Naive thymus-derived CD4-positive, alpha-beta T cell (primary cell): ENCODE measurements around the gene ATRAID. TPM values are rescaled to one million over a fixed set of nuclear protein-coding genes. Genes with fewer than 3 reads are reported as not detected.

Experiments used
- ATAC-seq: fragments of 150-1000 bp; cut with Tn5 transposase; 2 replicates; pipeline ENCODE4 v1.10.0; 2021; ENCODE audit warnings: mild to moderate bottlenecking, moderate library complexity
- CTCF ChIA-PET: fragments of 350-600 bp; sonication (Branson Sonifier 250); formaldehyde crosslinking; loops from one replicate; lab custom pipeline; 2021; ENCODE audit warnings: antibody characterized with exemption; lab: Charles Lee
- POLR2A ChIA-PET: fragments of 350-600 bp; sonication (Branson Sonifier 250); formaldehyde crosslinking; loops from one replicate; lab custom pipeline; 2021; ENCODE audit warnings: antibody characterized with exemption, inconsistent platforms; lab: Charles Lee
- DNase-seq, 9 donors: peaks; one replicate each; pipeline versions ENCODE4 v3.0.0 to v3.0.0-alpha.2; 2020 to 2022; ENCODE audit warnings: mixed read lengths in 1 of 9
- H3K27ac ChIP-seq: one replicate; pipeline ENCODE4 v1.7.0; 2013; ENCODE audit warnings: mild to moderate bottlenecking, low read depth, low read length, moderate library complexity
- H3K27me3 ChIP-seq, 2 donors: one replicate each; pipeline ENCODE4 v1.7.0; 2013; ENCODE audit warnings: low read length in 2 of 2, mild to moderate bottlenecking in 2 of 2, moderate library complexity in 2 of 2; ENCODE audit not compliant: control insufficient read depth in 2 of 2, insufficient read depth in 2 of 2
- H3K36me3 ChIP-seq, 3 experiments: 1 replicate in 2 of 3; 2 replicates in 1 of 3; pipeline ENCODE4 v1.7.0; 2013; ENCODE audit warnings: low read length in 3 of 3, mild to moderate bottlenecking in 3 of 3, moderate library complexity in 1 of 3; ENCODE audit not compliant: insufficient read depth in 3 of 3, control insufficient read depth in 2 of 3
- H3K4me1 ChIP-seq, 2 donors: one replicate each; pipeline ENCODE4 v1.7.0; 2013; ENCODE audit warnings: low read length in 2 of 2, mild to moderate bottlenecking in 2 of 2, moderate library complexity in 1 of 2; ENCODE audit not compliant: control insufficient read depth in 2 of 2, insufficient read depth in 2 of 2
- H3K4me3 ChIP-seq: 2 replicates; pipeline ENCODE4 v1.7.0; 2013; ENCODE audit warnings: mild to moderate bottlenecking, low read length
- H3K9me3 ChIP-seq, 3 experiments: 1 replicate in 2 of 3; 2 replicates in 1 of 3; pipeline ENCODE4 v1.7.0; 2013; ENCODE audit warnings: low read length in 3 of 3; ENCODE audit not compliant: control insufficient read depth in 2 of 3
- H3K27ac Mint-ChIP-seq, 9 donors: one replicate each; pipeline ENCODE4 v1.8.0; 2020 to 2022; ENCODE audit warnings: mixed read lengths in 9 of 9, mild to moderate bottlenecking in 8 of 9, moderate library complexity in 5 of 9, inconsistent platforms in 2 of 9
- H3K27me3 Mint-ChIP-seq, 5 donors: one replicate each; pipeline ENCODE4 v1.8.0; 2021 to 2022; ENCODE audit warnings: mixed read lengths in 5 of 5, mild to moderate bottlenecking in 1 of 5
- H3K36me3 Mint-ChIP-seq, 5 donors: one replicate each; pipeline ENCODE4 v1.8.0; 2020 to 2022; ENCODE audit warnings: mixed read lengths in 5 of 5, mild to moderate bottlenecking in 3 of 5, inconsistent platforms in 1 of 5
- H3K4me1 Mint-ChIP-seq, 7 donors: one replicate each; pipeline ENCODE4 v1.8.0; 2020 to 2022; ENCODE audit warnings: mixed read lengths in 7 of 7, mild to moderate bottlenecking in 3 of 7, inconsistent platforms in 1 of 7
- H3K4me3 Mint-ChIP-seq, 10 donors: one replicate each; pipeline ENCODE4 v1.8.0; 2020 to 2022; ENCODE audit warnings: mild to moderate bottlenecking in 10 of 10, mixed read lengths in 10 of 10, moderate library complexity in 6 of 10, inconsistent platforms in 2 of 10
- H3K9me3 Mint-ChIP-seq, 11 donors: one replicate each; pipeline ENCODE4 v1.8.0; 2020 to 2022; ENCODE audit warnings: mixed read lengths in 11 of 11, mild to moderate bottlenecking in 4 of 11, inconsistent platforms in 1 of 11, moderate library complexity in 1 of 11
- intact Hi-C, 2 donors: fragments of 100-400 bp; cut with micrococcal nuclease; formaldehyde crosslinking; loops; one replicate each; pipeline ENCODE4 v1.15.1; 2023
- polyA plus RNA-seq, 2 donors: library from polyadenylated mRNA; unstranded; fragments of 300-500 nt; fragmentation: Illumina TruSeq; gene quantifications; one replicate each; pipeline ENCODE4 v1.2.3, GENCODE V29; 2021
- total RNA-seq, 6 experiments: library from RNA in 5 of 6; stranded (reverse) in 5 of 6; gene quantifications; 1 replicate in 5 of 6; 2 replicates in 1 of 6; pipeline ENCODE4 v1.2.3 and lab custom pipeline; 2021 to 2026

The ATRAID gene
- total and polyA plus RNA-seq, 7 experiments from 2014 or later: 71.0 to 391 (median 102) TPM

GRCh38 chr2:27209621-27210401 is 2.0 kb upstream of the ATRAID start:
- Mint-ChIP-seq H3K4me1 (peaks cover 13 to 42% (median 36%) of the 10 kb centered on the region in 7 donors), H3K36me3 (peaks cover 4 to 38% (median 21%) of the 10 kb centered on the region in 5 donors), H3K4me3 (peak overlapping the region; percentile 21 to 76 (median 60)), H3K9me3 (no peaks in the 10 kb centered on the region), H3K27ac (peak overlapping the region; percentile 10 to 81 (median 72)), H3K27me3 (no peaks in the 10 kb centered on the region)
- Histone ChIP-seq H3K27me3 (no peaks in the 10 kb centered on the region), H3K36me3 (peaks cover 0 to 53% (median 1%) of the 10 kb centered on the region in 3 experiments), H3K9me3 (no peaks in the 10 kb centered on the region), H3K4me1 (peaks cover 9 to 14% of the 10 kb centered on the region in 2 donors), H3K4me3 (no peak overlapping the region), H3K27ac (no peak overlapping the region)
- ATAC-seq: no peak
- intact Hi-C loops: loop anchor here (5.0 to 10.0 kb wide), 6 partner anchors 147 to 685 kb away; partner anchors contain the start of genes BABAM2 (in 1 of the 2), GTF3C2 (in 1 of the 2), IFT172 (in 1 of the 2) and MAPRE3 (in 1 of the 2)
- ChIA-PET CTCF (no interaction called here), POLR2A (no interaction called here)
- no peak for DNase-seq

GRCh38 chr2:27211241-27211942 is 449 bp upstream of the ATRAID start:
- Histone ChIP-seq H3K27me3 (no peaks in the 10 kb centered on the region), H3K27ac (peak overlapping the region; percentile 100), H3K36me3 (peaks cover 0 to 41% (median 0%) of the 10 kb centered on the region in 3 experiments), H3K4me3 (peak overlapping the region; percentile 91), H3K9me3 (no peaks in the 10 kb centered on the region), H3K4me1 (peaks cover 11 to 14% of the 10 kb centered on the region in 2 donors)
- ATAC-seq (no peak), DNase-seq (peak in 3 of 9 donors; percentile 10 to 13 (median 10))
- peaks cover 13 to 45% (median 39%) of the 10 kb centered on the region in 7 donors for H3K4me1 Mint-ChIP-seq
- H3K27ac Mint-ChIP-seq: peak overlapping the region; percentile 92 to 100 (median 97)
- H3K27me3 Mint-ChIP-seq: no peaks in the 10 kb centered on the region
- intact Hi-C loops: loop anchor here (5.0 to 10.0 kb wide), 6 partner anchors 146 to 683 kb away; partner anchors contain the start of genes BABAM2 (in 1 of the 2), GTF3C2 (in 1 of the 2), IFT172 (in 1 of the 2) and MAPRE3 (in 1 of the 2)
- POLR2A ChIA-PET: interaction anchor here (0.6 to 1.9 kb wide), 16 partner anchors 29 to 1178 kb away, joined by 3 to 16 read pairs (median 3); partner anchors contain the start of genes ABHD1, AGBL5, GTF3C2 and OST4
- CTCF ChIA-PET: no interaction called here
- H3K4me3 Mint-ChIP-seq: peak overlapping the region; percentile 89 to 100 (median 96)
- peaks cover 4 to 33% (median 16%) of the 10 kb centered on the region in 5 donors for H3K36me3 Mint-ChIP-seq
- H3K9me3 Mint-ChIP-seq: no peaks in the 10 kb centered on the region

- H3K27me3 Mint-ChIP-seq: no peaks in the 10 kb centered on the region
- intact Hi-C loops: loop anchor here (1.0 to 10.0 kb wide), 18 partner anchors 79 to 866 kb away; partner anchors contain the start of genes KHK (in 2 of the 2), PPM1G (in 2 of the 2), PREB (in 2 of the 2) and ADGRF3 (in 1 of the 2)
- peaks cover 16 to 17% of the 10 kb centered on the region in 2 donors for H3K4me1 ChIP-seq
- peak overlapping the region; percentile 99 to 100 (median 100) for H3K27ac Mint-ChIP-seq
- ATAC-seq (peak; percentile 68), DNase-seq (peak in 6 of 9 donors; percentile 76 to 86 (median 80))
- H3K36me3 Mint-ChIP-seq: peaks cover 4 to 24% (median 11%) of the 10 kb centered on the region in 5 donors
- peak overlapping the region; percentile 89 to 100 (median 99) for H3K4me3 Mint-ChIP-seq
- H3K4me1 Mint-ChIP-seq: peaks cover 23 to 55% (median 47%) of the 10 kb centered on the region in 7 donors
- peaks cover 0 to 26% (median 0%) of the 10 kb centered on the region in 3 experiments for H3K36me3 ChIP-seq
- no peaks in the 10 kb centered on the region for H3K27me3 ChIP-seq
- H3K9me3 ChIP-seq: no peaks in the 10 kb centered on the region
- POLR2A ChIA-PET: interaction anchor here (0.5 to 1.9 kb wide), 22 partner anchors 11 to 472 kb away, joined by 3 to 16 read pairs (median 4); partner anchors contain the start of genes ABHD1, AGBL5, KHK and OST4
- H3K9me3 Mint-ChIP-seq: no peaks in the 10 kb centered on the region
- H3K4me3 ChIP-seq: peak overlapping the region; percentile 91
- H3K27ac ChIP-seq: peak overlapping the region; percentile 100
- CTCF ChIA-PET: no interaction called here
These were observed 1.0 kb downstream of the ATRAID start for GRCh38 chr2:27212626-27213471.

GRCh38 chr2:27214941-27215340 is 3.1 kb downstream of the ATRAID start:
- H3K27ac Mint-ChIP-seq: peak overlapping the region in 3 of 9 donors; percentile 38 to 91 (median 89)
- intact Hi-C loops: loop anchor here (5.0 to 10.0 kb wide), 10 partner anchors 142 to 868 kb away; partner anchors contain the start of genes ADGRF3 (in 1 of the 2), BABAM2 (in 1 of the 2), CENPA (in 1 of the 2) and EIF2B4 (in 1 of the 2)
- no peak overlapping the region for H3K4me3 Mint-ChIP-seq
- Histone ChIP-seq H3K4me1 (peaks cover 24% of the 10 kb centered on the region in 2 donors), H3K9me3 (no peaks in the 10 kb centered on the region), H3K27ac (peak overlapping the region; percentile 100), H3K36me3 (peaks cover 0 to 8% (median 0%) of the 10 kb centered on the region in 3 experiments), H3K27me3 (no peaks in the 10 kb centered on the region), H3K4me3 (no peak overlapping the region)
- peaks cover 25 to 59% (median 49%) of the 10 kb centered on the region in 7 donors for H3K4me1 Mint-ChIP-seq
- H3K27me3 Mint-ChIP-seq: no peaks in the 10 kb centered on the region
- POLR2A ChIA-PET: interaction anchor here (0.8 to 1.0 kb wide), 2 partner anchors 81 to 143 kb away, joined by 3 to 5 read pairs; partner anchors contain the start of gene OST4
- DNase-seq (no peak), ATAC-seq (no peak)
- peaks cover 0 to 1% (median 0%) of the 10 kb centered on the region in 11 donors for H3K9me3 Mint-ChIP-seq
- peaks cover 4 to 25% (median 14%) of the 10 kb centered on the region in 5 donors for H3K36me3 Mint-ChIP-seq
- CTCF ChIA-PET: interaction anchor here (0.8 kb wide), 1 partner anchor 81 kb away, joined by 4 read pairs; the partner anchor contains the start of gene PREB

- intact Hi-C loops: loop anchor here (1.0 to 10.0 kb wide), 14 partner anchors 46 to 869 kb away; partner anchors contain the start of genes EIF2B4 (in 2 of the 2), KHK (in 2 of the 2), MPV17 (in 2 of the 2) and SNX17 (in 2 of the 2)
- peak overlapping the region; percentile 86 to 96 (median 94) for H3K27ac Mint-ChIP-seq
- CTCF ChIA-PET: interaction anchor here (0.7 kb wide), 1 partner anchor 25 kb away, joined by 3 read pairs; no protein-coding TSS in a partner anchor
- POLR2A ChIA-PET: interaction anchor here (0.6 to 0.7 kb wide), 2 partner anchors 82 to 130 kb away, joined by 3 read pairs; partner anchors contain the start of gene PREB
- Histone ChIP-seq H3K27ac (peak overlapping the region; percentile 85), H3K9me3 (no peaks in the 10 kb centered on the region), H3K27me3 (no peaks in the 10 kb centered on the region), H3K4me3 (peak overlapping the region; percentile 68), H3K36me3 (peaks cover 0 to 9% (median 0%) of the 10 kb centered on the region in 3 experiments), H3K4me1 (peaks cover 19 to 24% of the 10 kb centered on the region in 2 donors)
- no peak for DNase-seq
- peaks cover 26 to 53% (median 45%) of the 10 kb centered on the region in 7 donors for H3K4me1 Mint-ChIP-seq
- peak overlapping the region; percentile 90 to 98 (median 96) for H3K4me3 Mint-ChIP-seq
- no peaks in the 10 kb centered on the region for H3K27me3 Mint-ChIP-seq
- H3K9me3 Mint-ChIP-seq: peaks cover 0 to 1% (median 0%) of the 10 kb centered on the region in 11 donors
- no peak for ATAC-seq
- peaks cover 4 to 28% (median 22%) of the 10 kb centered on the region in 5 donors for H3K36me3 Mint-ChIP-seq
These were observed 4.7 kb downstream of the ATRAID start for GRCh38 chr2:27216416-27217137.
